Measurements from ENCODE around the gene ZNF880. TPM values are rescaled to one million over a fixed set of nuclear protein-coding genes. Genes with fewer than 3 reads are reported as not detected.

The ZNF880 gene
- 10 to 100 TPM; 27.6 to 33.8 TPM for total RNA-seq
- polyA plus RNA-seq (2013, experiment 1 of 2), result 17.1 TPM
- 13.1 TPM for polyA plus RNA-seq (2013, experiment 2 of 2)
- 4.0 to 40.5 (median 15.9) reads per million in 172 experiments for total RNA-seq

DNA sequence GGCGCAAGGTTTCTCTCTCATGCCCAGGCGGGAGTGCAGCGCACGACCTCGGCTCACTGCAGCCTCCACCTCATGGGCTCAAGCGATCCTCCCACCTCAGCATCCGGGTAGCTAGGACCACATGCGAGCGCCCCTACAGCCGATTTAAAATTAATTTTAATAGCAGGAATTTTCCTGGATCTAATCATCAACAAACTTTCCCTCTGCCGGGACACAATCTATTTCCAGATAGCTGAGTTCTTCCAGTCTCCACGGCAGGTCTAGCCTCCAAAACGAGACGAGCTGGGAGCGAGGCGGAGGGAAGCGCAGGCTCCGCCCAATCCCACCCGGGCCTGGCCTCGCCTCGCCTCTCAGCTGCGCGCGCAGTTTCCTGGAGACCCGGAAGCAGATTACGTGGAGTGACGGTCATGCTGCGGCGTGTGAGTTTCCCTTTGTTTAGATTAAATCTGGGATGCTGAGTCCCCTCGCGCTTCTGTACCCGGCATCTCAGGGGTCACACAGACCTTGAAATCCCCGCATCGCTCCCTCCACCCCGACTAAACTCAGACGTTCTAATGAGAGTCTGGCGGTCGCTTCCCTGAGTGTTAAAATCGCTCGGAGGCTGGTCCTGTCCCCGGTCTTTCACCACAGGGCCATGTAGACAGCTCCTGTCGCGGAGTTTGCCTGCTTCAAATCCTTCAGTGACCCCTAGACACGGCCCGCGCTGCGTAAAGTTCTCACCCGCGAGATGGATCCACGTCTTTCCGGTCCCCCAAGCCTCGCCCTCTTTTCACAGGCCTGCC lies at the start of gene ZNF880:
ZNF880 (plus strand) TSS at position 365 of the 782 bp plus-strand sequence; CDS start at position 408, 43 bp downstream.
- peaks cover 28% of the 10 kb centered on the region for H3K9me3 Mint-ChIP-seq
- intact Hi-C loops (cut with DNase I, micrococcal nuclease), result loop anchor here in 1 of 2 experiments (2.0 to 5.0 kb wide), 3 partner anchors 27 to 72 kb away; partner anchors contain the start of genes ZNF480, ZNF528 and ZNF610
- peaks cover 84% of the 10 kb centered on the region for H3K36me3 Mint-ChIP-seq (ENCODE audit: low read depth)

DNA sequence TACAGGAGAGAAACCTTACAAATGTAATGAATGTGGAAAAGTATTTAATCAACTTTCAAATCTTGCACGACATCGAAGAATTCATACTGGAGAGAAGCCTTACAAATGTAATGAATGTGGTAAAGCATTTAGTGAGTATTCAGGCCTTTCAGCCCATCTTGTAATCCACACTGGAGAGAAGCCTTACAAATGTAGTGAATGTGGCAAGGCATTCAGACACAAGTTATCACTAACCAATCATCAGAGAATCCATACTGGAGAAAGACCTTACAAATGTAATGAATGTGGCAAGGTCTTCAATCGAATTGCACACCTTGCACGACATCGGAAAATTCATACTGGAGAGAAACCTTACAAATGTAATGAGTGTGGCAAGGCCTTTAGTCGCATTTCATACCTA lies 47.3 kb upstream of the ZNF880 start:
- intact Hi-C loops (cut with DNase I, micrococcal nuclease), result no loop called here
- no peak overlapping the region for H3K4me3 Mint-ChIP-seq
- ChIA-PET CTCF (no interaction called here), POLR2A (no interaction called here)
- peaks cover 22% of the 10 kb centered on the region for H3K9me3 Mint-ChIP-seq
- peaks cover 52% of the 10 kb centered on the region for H3K36me3 ChIP-seq (ENCODE audit: insufficient read depth, low read length)
- no peaks in the 10 kb centered on the region for H3K27me3 ChIP-seq (ENCODE audit: control insufficient read depth in 1 of 2, insufficient read depth in 2 of 2, low read length in 2 of 2)
- ATAC-seq (ENCODE audit: poor library complexity) (no peak), DNase-seq (no peak)
- H3K4me1 Mint-ChIP-seq (ENCODE audit: low read depth), result no peaks in the 10 kb centered on the region
- no peak overlapping the region for H3K4me3 ChIP-seq (ENCODE audit: low read length)
- H3K27ac ChIP-seq (ENCODE audit: low read depth in 1 of 2, low read length in 2 of 2), result no peak overlapping the region
- peaks cover 48 to 98% of the 10 kb centered on the region in 2 experiments for H3K9me3 ChIP-seq (ENCODE audit: control insufficient read depth in 1 of 2, insufficient read depth in 1 of 2, low read length in 2 of 2)
- TF ChIP-seq, protein P1, sequence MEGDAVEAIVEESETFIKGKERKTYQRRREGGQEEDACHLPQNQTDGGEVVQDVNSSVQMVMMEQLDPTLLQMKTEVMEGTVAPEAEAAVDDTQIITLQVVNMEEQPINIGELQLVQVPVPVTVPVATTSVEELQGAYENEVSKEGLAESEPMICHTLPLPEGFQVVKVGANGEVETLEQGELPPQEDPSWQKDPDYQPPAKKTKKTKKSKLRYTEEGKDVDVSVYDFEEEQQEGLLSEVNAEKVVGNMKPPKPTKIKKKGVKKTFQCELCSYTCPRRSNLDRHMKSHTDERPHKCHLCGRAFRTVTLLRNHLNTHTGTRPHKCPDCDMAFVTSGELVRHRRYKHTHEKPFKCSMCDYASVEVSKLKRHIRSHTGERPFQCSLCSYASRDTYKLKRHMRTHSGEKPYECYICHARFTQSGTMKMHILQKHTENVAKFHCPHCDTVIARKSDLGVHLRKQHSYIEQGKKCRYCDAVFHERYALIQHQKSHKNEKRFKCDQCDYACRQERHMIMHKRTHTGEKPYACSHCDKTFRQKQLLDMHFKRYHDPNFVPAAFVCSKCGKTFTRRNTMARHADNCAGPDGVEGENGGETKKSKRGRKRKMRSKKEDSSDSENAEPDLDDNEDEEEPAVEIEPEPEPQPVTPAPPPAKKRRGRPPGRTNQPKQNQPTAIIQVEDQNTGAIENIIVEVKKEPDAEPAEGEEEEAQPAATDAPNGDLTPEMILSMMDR (IDR thresholded peaks at IDR 0.05), result no peak
- H3K36me3 Mint-ChIP-seq (ENCODE audit: low read depth), result peaks cover 91% of the 10 kb centered on the region
- H3K4me1 ChIP-seq (ENCODE audit: insufficient read depth, low read length), result no peaks in the 10 kb centered on the region
- H3K27ac Mint-ChIP-seq, result no peak overlapping the region
- no peaks in the 10 kb centered on the region for H3K27me3 Mint-ChIP-seq

More for the DNA sequence above, at the start of gene ZNF880:
- H3K9me3 ChIP-seq (ENCODE audit: control insufficient read depth in 1 of 2, insufficient read depth in 1 of 2, low read length in 2 of 2), result peaks cover 72 to 73% of the 10 kb centered on the region in 2 experiments
- no peaks in the 10 kb centered on the region for H3K27me3 ChIP-seq (ENCODE audit: control insufficient read depth in 1 of 2, insufficient read depth in 2 of 2, low read length in 2 of 2)
- DNase-seq, result peak; percentile 80 to 93 (median 88)
- TF ChIP-seq, protein P1 (IDR thresholded peaks at IDR 0.05), result no peak
- peak within 1 kb of the TSS; percentile 97 for H3K27ac Mint-ChIP-seq
- H3K4me3 Mint-ChIP-seq, result peak within 1 kb of the TSS; percentile 92
- peak; percentile 95 for ATAC-seq (ENCODE audit: poor library complexity)
- H3K36me3 ChIP-seq (ENCODE audit: insufficient read depth, low read length), result peaks cover 20% of the 10 kb centered on the region
- H3K27ac ChIP-seq (ENCODE audit: low read depth in 1 of 2, low read length in 2 of 2), result peak within 1 kb of the TSS; percentile 97
- CTCF ChIA-PET, result no interaction called here
- no peaks in the 10 kb centered on the region for H3K27me3 Mint-ChIP-seq
- H3K4me1 ChIP-seq (ENCODE audit: insufficient read depth, low read length), result peaks cover 15% of the 10 kb centered on the region
- POLR2A ChIA-PET, result interaction anchor here (0.7 to 2.0 kb wide), 11 partner anchors 10 to 1151 kb away, joined by 3 to 18 read pairs (median 5); partner anchors contain the start of genes PPP2R1A, ZNF432, ZNF528 and ZNF610
- H3K4me3 ChIP-seq (ENCODE audit: low read length), result peak within 1 kb of the TSS; percentile 84
- H3K4me1 Mint-ChIP-seq (ENCODE audit: low read depth), result peaks cover 21% of the 10 kb centered on the region

DNA sequence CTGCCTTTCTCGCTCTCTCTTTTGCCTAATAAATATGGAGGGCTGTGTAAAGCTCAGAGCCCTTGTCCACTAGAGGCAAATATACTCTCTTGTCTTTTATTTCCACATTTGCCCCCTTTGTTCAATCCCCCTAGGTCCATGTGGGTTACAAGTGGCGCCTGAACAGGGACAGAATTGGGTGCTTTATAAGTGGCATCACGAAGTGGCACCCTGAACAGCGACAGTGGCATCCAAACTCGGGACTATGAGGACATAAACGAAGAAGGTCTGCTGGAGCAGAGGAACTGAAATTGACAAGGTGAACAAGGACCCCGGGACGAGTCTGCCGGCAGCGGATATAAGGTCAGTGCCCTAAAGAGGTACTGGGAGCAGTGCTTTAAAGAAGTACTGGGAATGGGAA lies 38.0 kb upstream of the ZNF880 start:
- Mint-ChIP-seq H3K4me3 (no peak overlapping the region), H3K27me3 (no peaks in the 10 kb centered on the region), H3K4me1 (ENCODE audit: low read depth) (peaks cover 9% of the 10 kb centered on the region), H3K27ac (no peak overlapping the region), H3K9me3 (peaks cover 9% of the 10 kb centered on the region), H3K36me3 (ENCODE audit: low read depth) (peaks cover 61% of the 10 kb centered on the region)
- intact Hi-C loops (cut with DNase I, micrococcal nuclease), result no loop called here
- TF ChIP-seq, protein P1 (IDR thresholded peaks at IDR 0.05), result no peak
- ATAC-seq (ENCODE audit: poor library complexity) (no peak), DNase-seq (peak in 1 of 14 experiments; percentile 7)
- Histone ChIP-seq H3K9me3 (ENCODE audit: control insufficient read depth in 1 of 2, insufficient read depth in 1 of 2, low read length in 2 of 2) (peaks cover 70 to 78% of the 10 kb centered on the region in 2 experiments), H3K27me3 (ENCODE audit: control insufficient read depth in 1 of 2, insufficient read depth in 2 of 2, low read length in 2 of 2) (no peaks in the 10 kb centered on the region), H3K36me3 (ENCODE audit: insufficient read depth, low read length) (no peaks in the 10 kb centered on the region), H3K4me1 (ENCODE audit: insufficient read depth, low read length) (peaks cover 8% of the 10 kb centered on the region), H3K4me3 (ENCODE audit: low read length) (no peak overlapping the region), H3K27ac (ENCODE audit: low read depth in 1 of 2, low read length in 2 of 2) (no peak overlapping the region)
- ChIA-PET CTCF (no interaction called here), POLR2A (no interaction called here)
